IgD-negative memory B cell (primary cell): ENCODE data around the gene RPA3. TPM values are rescaled to one million over a fixed set of nuclear protein-coding genes. Genes with fewer than 3 reads are reported as not detected.

Experiments used
- H3K27ac Mint-ChIP-seq, 3 donors: one replicate each; pipeline ENCODE4 v1.8.0; 2020 to 2022; ENCODE audit warnings: mild to moderate bottlenecking in 3 of 3, mixed read lengths in 3 of 3, moderate library complexity in 1 of 3
- H3K27me3 Mint-ChIP-seq: one replicate; pipeline ENCODE4 v1.8.0; 2021; ENCODE audit warnings: mixed read lengths
- H3K36me3 Mint-ChIP-seq: one replicate; pipeline ENCODE4 v1.8.0; 2020; ENCODE audit warnings: mild to moderate bottlenecking, mixed read lengths
- H3K4me1 Mint-ChIP-seq, 3 donors: one replicate each; pipeline ENCODE4 v1.8.0; 2020 to 2022; ENCODE audit warnings: mixed read lengths in 3 of 3, mild to moderate bottlenecking in 1 of 3
- H3K4me3 Mint-ChIP-seq, 4 donors: one replicate each; pipeline ENCODE4 v1.8.0; 2020 to 2022; ENCODE audit warnings: mild to moderate bottlenecking in 4 of 4, mixed read lengths in 4 of 4, moderate library complexity in 3 of 4
- H3K9me3 Mint-ChIP-seq, 3 donors: one replicate each; pipeline ENCODE4 v1.8.0; 2020 to 2021; ENCODE audit warnings: mixed read lengths in 3 of 3, mild to moderate bottlenecking in 1 of 3
- polyA plus RNA-seq: library from polyadenylated mRNA; unstranded; fragments of 300-500 nt; fragmentation: Illumina TruSeq; gene quantifications from one replicate; pipeline ENCODE4 v1.2.3, GENCODE V29; 2021

RPA3 gene
- 99.9 TPM for polyA plus RNA-seq

DNA sequence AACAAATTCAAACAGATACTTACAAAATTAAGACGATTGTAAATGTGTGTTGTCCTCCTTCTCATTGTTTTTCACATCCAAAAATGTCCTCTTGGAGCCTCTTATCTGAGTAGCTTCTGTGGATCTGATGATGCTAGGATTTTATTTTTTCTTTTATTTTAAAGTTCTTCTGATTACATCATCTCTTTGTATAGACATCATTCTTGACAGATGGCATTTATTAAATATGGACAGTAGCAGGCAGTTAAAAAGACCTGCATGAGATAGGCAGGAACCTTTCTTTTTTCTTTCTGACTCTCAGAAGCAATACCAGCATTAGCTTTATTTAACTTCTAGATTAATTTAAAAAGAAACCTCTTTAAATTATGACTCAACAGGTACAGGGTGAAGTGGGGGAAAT lies at the start of gene RPA3:
RPA3 (minus strand) TSS at position 116 of the 400 bp plus-strand sequence. CDS start 78,189 bp downstream, outside the sequence.
- Mint-ChIP-seq H3K4me3 (no peak within 1 kb of the TSS), H3K9me3 (no peaks in the 10 kb centered on the region), H3K27me3 (no peaks in the 10 kb centered on the region), H3K4me1 (peaks cover 3 to 9% (median 8%) of the 10 kb centered on the region in 3 donors), H3K27ac (no peak within 1 kb of the TSS), H3K36me3 (peaks cover 2% of the 10 kb centered on the region)

DNA sequence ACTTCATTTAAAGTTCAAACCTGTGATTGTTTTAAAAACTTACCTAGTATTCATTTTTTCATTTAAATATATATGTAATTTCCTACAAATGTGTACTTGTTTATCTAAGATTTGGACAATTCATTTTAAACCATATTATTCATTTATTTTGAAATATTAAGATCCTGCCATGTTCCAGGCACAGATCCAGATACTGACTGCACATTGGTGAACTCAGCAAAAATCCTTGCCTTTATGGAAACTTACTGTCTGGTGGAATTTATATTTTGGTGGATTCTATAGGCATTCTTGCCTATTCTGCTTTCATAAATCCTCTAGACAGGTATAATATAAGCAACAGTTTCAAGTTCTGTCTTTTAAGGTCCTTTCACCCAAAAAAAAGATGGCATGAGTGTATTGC lies 48.3 kb upstream of the RPA3 start:
- Mint-ChIP-seq H3K4me3 (no peak overlapping the region), H3K36me3 (no peaks in the 10 kb centered on the region), H3K27me3 (no peaks in the 10 kb centered on the region), H3K27ac (no peak overlapping the region), H3K9me3 (no peaks in the 10 kb centered on the region), H3K4me1 (peaks cover 17 to 37% (median 31%) of the 10 kb centered on the region in 3 donors)

DNA sequence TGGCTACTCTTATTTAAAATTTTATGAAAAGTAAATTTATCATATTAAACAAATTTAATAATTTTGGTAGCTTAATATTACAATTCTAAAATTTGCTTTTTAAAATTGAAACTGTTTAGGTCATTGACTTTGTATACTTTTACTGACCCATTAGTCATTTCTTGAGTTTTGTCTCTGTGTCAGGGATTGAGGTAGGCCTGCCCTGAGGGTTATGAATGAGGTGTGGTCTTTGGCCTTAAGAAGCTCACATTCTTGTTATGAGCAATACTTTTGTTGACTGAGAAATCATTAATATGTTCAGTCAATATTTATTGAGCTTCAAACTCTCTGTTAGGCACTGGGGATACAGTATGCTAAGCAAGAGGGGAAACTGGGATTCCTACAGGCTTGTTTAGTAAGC lies 47.0 kb upstream of the RPA3 start:
- Mint-ChIP-seq H3K9me3 (no peaks in the 10 kb centered on the region), H3K4me3 (no peak overlapping the region), H3K4me1 (peaks cover 19 to 36% (median 35%) of the 10 kb centered on the region in 3 donors), H3K36me3 (no peaks in the 10 kb centered on the region), H3K27me3 (no peaks in the 10 kb centered on the region), H3K27ac (no peak overlapping the region)

DNA sequence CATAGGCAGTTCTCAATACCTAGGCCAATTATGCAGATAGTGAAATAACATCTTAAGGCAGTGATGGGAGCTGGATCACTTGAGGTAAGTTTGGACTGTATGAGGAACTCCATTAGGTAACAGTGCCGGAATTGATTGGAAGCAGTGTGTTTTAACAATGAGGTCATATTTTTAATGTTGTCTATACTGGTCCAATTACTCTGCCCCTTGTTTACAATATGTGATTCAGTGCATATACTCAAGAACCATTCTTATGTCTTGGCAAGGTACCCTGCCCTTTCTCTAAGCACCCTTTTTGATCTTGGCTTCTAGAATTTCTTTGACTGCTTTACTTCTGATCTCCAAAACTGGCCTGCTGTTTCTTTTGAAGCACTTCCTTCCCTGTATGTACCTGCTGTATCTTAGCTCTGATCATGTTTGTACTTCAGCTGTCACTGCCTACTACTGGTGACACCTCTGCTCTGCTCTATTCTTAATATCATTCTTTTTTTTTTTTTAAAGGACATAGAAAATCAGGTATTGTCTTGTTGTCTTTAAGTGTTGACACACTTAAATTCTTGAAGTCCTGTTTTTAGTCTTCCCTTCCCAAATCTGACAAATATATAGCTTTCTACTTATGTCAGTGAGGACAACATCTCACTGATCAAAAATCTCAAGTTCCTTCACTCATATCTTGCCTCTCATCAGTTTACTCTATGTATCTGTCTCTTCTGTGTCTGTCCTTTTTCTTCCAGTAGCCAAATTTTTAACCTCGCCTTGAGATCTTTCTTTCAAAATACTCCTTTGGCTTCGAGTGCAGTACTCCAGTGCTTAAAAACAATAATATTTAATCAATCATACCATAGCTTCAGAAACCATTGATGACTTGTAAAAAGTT lies 46.4 kb upstream of the RPA3 start:
- Mint-ChIP-seq H3K9me3 (no peaks in the 10 kb centered on the region), H3K27me3 (no peaks in the 10 kb centered on the region), H3K36me3 (no peaks in the 10 kb centered on the region), H3K27ac (peak overlapping the region in 2 of 3 donors; percentile 33 to 55), H3K4me3 (peak overlapping the region in 1 of 4 donors; percentile 6), H3K4me1 (peaks cover 19 to 35% (median 34%) of the 10 kb centered on the region in 3 donors)

DNA sequence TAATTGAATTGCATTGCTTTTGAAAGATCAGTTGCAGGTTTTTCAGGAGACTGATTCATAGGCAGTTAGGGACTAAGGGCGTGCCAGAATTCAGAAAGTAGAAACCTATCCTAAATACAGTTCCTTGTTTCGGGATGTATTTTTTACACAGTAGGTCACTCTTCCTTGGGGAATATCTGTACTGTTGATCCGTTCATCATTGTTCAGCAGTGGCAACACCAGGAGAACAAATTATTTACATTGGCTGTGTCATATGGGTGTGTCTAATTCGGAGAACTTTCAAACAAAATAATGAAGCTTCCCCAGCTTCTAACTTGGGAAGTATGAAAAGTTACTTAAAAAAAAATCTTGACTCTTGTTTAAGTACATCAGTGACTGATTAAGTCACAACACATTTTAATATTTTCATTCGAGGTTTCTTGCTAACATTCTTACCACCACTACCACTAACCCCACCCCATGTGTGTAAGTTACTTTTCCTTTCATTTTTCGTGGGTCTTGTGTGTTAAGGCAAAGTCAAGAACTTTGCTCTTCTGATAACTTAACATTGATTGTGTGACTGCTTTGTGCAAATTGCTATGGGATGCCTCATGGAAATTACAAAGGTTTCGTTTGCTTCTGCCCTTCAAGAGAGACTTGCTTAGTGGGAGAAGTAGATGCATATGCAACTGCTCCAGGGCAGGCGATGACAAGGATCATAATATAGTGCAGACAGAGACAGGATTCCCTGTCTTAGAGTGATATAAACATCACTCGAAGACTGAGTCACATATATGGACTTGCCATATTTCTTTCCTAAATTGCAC lies 43.8 kb upstream of the RPA3 start:
- peaks cover 21 to 35% (median 34%) of the 10 kb centered on the region in 3 donors for H3K4me1 Mint-ChIP-seq
- H3K36me3 Mint-ChIP-seq: peaks cover 2% of the 10 kb centered on the region
- H3K4me3 Mint-ChIP-seq: peak overlapping the region; percentile 81 to 93 (median 89)
- H3K27me3 Mint-ChIP-seq: no peaks in the 10 kb centered on the region
- no peaks in the 10 kb centered on the region for H3K9me3 Mint-ChIP-seq
- peak overlapping the region; percentile 86 to 92 (median 92) for H3K27ac Mint-ChIP-seq

DNA sequence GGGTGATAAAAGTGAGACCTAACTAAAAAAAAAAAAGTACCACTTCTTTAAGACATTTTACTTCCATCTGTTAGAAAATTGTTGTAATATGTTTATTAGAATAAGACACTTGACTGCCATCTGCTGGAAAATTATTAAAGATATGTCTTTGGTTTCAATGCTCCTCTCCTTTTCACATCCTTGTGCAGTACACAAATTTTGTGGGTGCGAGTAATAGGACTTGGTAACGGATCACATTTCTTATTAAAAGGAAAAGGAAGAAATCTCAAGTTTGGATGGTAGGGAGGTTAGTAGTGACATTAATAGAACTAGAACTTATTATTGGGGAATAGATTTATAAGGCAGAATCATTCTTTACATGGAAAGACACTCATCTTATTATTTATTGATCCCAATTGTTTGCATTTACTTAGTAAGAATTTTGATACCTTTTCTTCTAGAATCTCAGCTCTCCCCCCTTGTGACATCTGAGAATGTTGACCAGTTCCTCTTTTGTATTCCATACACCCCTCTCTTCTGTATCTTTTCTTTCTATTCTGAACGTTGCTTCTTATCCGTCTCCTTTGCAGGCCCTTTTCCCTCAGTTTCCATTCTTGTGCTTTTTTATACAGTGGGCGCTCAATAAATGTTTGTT lies 43.0 kb upstream of the RPA3 start:
- Mint-ChIP-seq H3K4me1 (peaks cover 21 to 35% (median 34%) of the 10 kb centered on the region in 3 donors), H3K36me3 (peaks cover 2% of the 10 kb centered on the region), H3K27ac (peak overlapping the region; percentile 86 to 92 (median 92))

DNA sequence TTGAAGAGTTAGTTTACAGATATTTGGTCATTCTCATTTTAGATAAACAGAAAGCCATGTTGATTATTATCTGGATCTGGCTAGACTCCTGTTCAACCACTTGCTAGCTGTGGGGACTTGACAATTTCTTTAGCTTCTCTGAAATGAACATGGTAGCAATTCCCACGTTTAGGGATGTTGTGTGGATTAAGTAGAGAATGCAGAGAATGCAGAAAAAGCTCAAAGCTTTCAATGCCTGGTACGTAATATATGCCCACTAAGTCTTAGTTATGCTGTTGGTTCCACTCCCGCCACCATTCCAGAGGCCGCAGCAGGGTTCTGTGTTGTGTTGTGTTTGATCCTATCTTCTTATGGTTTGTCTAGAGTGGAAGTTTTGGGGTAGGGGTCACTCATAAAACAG lies 39.2 kb upstream of the RPA3 start:
- Mint-ChIP-seq H3K9me3 (peaks cover 0 to 3% (median 0%) of the 10 kb centered on the region in 3 donors), H3K27ac (no peak overlapping the region), H3K27me3 (no peaks in the 10 kb centered on the region), H3K4me1 (peaks cover 15 to 24% (median 20%) of the 10 kb centered on the region in 3 donors), H3K36me3 (peaks cover 2% of the 10 kb centered on the region), H3K4me3 (no peak overlapping the region)

More for the DNA sequence above, 43.0 kb upstream of the RPA3 start:
- Mint-ChIP-seq H3K4me3 (peak overlapping the region; percentile 81 to 93 (median 89)), H3K27me3 (no peaks in the 10 kb centered on the region), H3K9me3 (no peaks in the 10 kb centered on the region)

DNA sequence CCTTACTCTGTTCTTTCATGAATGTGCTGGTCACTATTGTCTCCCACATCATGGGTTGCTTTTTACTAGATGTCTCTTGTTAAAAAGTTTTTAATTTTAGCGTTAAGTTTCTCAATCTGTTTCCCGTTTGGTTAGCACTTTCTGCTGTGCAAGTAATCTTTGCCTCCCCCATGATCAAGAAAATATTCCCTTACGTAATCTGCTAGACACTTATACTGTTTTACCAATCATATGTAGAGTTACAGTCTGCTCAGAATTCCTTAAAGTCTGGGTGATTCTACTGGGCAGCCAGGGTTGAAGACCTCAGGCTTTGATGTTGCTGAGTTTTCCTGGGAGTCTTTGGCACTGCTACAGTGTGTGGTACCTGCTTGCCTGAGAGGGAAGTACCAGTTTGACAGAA lies 38.2 kb upstream of the RPA3 start:
- H3K9me3 Mint-ChIP-seq: peaks cover 0 to 3% (median 0%) of the 10 kb centered on the region in 3 donors
- H3K4me3 Mint-ChIP-seq: no peak overlapping the region
- peaks cover 11 to 16% (median 11%) of the 10 kb centered on the region in 3 donors for H3K4me1 Mint-ChIP-seq
- no peaks in the 10 kb centered on the region for H3K27me3 Mint-ChIP-seq
- no peak overlapping the region for H3K27ac Mint-ChIP-seq
- H3K36me3 Mint-ChIP-seq: peaks cover 2% of the 10 kb centered on the region

DNA sequence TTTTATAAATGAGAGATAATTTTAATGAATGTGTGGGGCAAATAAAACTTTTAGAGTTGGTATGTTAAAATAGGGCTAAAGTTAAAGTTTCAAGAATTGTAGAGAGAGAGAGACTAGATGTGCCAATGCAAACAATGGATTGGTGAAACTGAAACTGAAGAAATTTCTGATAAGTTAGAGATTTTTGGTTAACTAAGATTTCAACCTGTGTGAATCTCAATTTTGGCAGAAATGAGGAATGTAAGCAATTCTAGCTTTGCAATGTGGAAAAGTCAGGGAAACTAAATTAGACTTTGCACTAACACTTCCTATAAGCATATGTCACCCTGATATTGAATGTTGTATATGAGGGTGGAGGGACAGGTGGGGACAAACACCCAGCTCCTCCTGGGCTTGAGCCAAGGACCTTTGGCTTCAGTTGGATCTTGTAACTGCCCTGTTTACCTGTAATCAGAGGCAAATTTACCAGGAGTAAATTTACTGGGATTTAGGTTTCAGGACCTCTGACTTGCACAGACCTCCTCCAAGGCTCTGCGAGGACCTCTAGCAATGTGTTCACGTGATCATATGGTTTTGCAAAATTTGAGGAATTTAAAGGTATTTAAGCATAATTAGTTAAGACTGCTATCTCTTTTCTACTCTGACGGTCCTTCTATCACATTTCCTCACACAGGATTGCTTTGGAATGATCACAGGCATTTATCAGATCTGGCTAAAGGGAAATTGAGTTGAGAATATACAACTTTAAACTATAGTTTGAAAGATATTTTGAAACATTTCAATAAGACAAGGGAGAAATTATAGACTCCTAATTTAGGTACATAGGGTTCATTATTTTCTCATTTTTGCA lies 33.1 kb upstream of the RPA3 start:
- Mint-ChIP-seq H3K36me3 (peaks cover 3% of the 10 kb centered on the region), H3K27ac (no peak overlapping the region), H3K27me3 (no peaks in the 10 kb centered on the region), H3K9me3 (peaks cover 0 to 3% (median 0%) of the 10 kb centered on the region in 3 donors), H3K4me1 (peaks cover 6 to 16% (median 9%) of the 10 kb centered on the region in 3 donors), H3K4me3 (no peak overlapping the region)

DNA sequence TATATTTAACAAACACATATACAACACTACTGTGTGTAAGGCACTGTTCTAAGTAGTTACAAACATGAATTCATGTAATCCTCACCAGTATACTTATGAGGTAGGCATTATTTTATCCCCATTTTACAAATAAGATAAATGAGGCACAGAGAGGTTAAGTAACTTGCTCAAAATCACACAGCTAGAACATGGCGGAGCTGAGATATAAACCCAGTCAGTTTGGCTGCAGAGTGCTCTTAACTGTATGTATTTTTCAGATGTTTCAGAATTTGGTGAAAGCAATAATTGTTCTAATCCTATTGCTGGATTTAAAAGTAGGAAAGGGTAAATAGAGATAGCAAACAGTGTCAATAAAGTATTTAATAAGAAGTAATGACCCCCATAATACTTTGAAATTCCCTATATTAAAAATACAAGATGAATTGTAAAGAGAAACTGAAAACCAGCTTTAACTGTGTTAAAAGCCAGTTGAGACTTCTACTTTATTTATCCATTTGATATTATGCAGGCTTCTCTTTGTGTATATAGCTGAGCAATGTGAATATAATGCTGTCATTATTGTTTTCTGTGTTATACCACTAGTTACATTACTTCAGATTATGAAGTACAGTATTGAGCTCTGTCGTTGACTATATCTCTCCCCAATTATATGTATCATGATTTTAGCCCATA lies 32.3 kb upstream of the RPA3 start:
- Mint-ChIP-seq H3K4me1 (peaks cover 11 to 17% (median 14%) of the 10 kb centered on the region in 3 donors), H3K9me3 (peaks cover 0 to 3% (median 0%) of the 10 kb centered on the region in 3 donors), H3K27me3 (no peaks in the 10 kb centered on the region), H3K36me3 (peaks cover 3% of the 10 kb centered on the region), H3K27ac (peak overlapping the region in 1 of 3 donors; percentile 40), H3K4me3 (no peak overlapping the region)

DNA sequence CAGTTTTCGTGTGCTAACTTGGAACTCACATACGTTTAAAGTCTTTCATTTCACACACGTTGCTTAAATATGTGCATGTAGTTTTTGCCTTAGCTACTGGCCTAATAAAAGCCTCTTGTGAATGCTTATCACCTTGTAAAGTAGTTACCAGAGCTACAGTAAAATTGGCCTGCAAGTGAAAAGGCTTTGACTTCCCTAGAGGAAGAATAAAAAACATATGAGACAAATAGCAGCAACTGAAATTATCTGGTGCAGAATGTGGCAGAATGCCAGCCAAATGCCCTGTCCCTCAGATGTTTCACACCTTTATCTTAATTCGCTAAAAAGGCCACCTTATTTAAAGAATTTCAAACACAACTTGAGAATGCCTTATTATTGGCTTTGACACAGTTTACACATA lies 28.1 kb upstream of the RPA3 start:
- Mint-ChIP-seq H3K4me1 (peaks cover 7 to 23% (median 19%) of the 10 kb centered on the region in 3 donors), H3K4me3 (no peak overlapping the region), H3K9me3 (no peaks in the 10 kb centered on the region), H3K27ac (no peak overlapping the region), H3K27me3 (no peaks in the 10 kb centered on the region), H3K36me3 (peaks cover 3% of the 10 kb centered on the region)

DNA sequence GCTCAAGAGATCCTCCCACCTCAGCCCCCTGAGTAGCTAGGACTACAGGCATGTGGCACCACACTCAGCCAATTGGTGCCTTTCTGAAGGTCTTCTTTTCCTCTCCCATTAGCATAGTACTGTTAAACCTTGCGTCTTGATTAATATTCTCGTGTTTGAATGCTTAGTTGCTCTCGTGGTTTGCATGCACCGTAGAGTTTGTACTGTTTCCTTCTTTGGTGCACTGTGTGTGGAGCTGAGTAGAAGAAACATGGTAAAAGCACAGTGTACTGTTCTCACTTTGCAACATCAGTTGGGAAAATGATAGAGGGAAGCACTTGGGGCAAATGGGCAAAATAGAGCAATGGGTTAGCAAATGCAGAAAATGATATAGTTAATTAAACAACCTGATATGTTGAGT lies 27.6 kb upstream of the RPA3 start:
- Mint-ChIP-seq H3K27ac (no peak overlapping the region), H3K27me3 (no peaks in the 10 kb centered on the region), H3K4me1 (peaks cover 7 to 18% (median 17%) of the 10 kb centered on the region in 3 donors), H3K4me3 (peak overlapping the region in 2 of 4 donors; percentile 40 to 54), H3K9me3 (no peaks in the 10 kb centered on the region), H3K36me3 (peaks cover 3% of the 10 kb centered on the region)

DNA sequence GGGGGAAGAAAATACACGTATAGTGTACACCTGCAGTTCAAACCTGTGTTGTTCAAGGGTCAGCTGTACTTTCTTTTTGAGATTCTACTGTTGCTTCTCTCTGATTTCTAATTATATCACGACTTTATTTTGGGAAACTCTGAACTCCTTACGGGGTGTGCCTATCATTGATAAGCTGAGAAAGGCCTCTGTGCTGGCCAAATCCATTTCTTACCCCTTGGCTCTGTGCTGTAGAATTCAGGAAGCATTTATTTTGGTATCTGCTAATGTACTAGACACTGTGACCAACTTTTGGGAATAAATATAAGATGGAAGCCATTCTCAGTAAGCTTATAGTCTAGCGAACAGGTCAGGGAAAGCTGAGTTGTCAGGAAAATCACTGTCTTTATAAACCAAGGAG lies 26.9 kb upstream of the RPA3 start:
- H3K27me3 Mint-ChIP-seq: no peaks in the 10 kb centered on the region
- peaks cover 7 to 15% (median 12%) of the 10 kb centered on the region in 3 donors for H3K4me1 Mint-ChIP-seq
- peak overlapping the region in 1 of 4 donors; percentile 39 for H3K4me3 Mint-ChIP-seq
- H3K36me3 Mint-ChIP-seq: peaks cover 4% of the 10 kb centered on the region
- no peaks in the 10 kb centered on the region for H3K9me3 Mint-ChIP-seq
- H3K27ac Mint-ChIP-seq: no peak overlapping the region
